Activated effector memory CD4-positive, alpha-beta T cell treated with anti-CD3 and anti-CD28 coated beads, Interleukin-2, amount 50 U/mL, for 16 hours (primary cell): Measurements from ENCODE around the gene SYVN1.
"Not testable (repeated sequence)": the region's sequence is repeated elsewhere in the genome, so short reads cannot be mapped to it uniquely, and the experiment has no call there.

Experiments used
- DNase-seq: peaks from one replicate; pipeline ENCODE4 v3.0.0-alpha.2; 2020

The SYVN1 gene

GRCh38 chr11:65150509-65151299 is 16.4 kb upstream of the SYVN1 start:
- no peak for DNase-seq

- not testable (repeated sequence) for DNase-seq
These were observed 15.8 kb upstream of the SYVN1 start for GRCh38 chr11:65150131-65150508.

DNA sequence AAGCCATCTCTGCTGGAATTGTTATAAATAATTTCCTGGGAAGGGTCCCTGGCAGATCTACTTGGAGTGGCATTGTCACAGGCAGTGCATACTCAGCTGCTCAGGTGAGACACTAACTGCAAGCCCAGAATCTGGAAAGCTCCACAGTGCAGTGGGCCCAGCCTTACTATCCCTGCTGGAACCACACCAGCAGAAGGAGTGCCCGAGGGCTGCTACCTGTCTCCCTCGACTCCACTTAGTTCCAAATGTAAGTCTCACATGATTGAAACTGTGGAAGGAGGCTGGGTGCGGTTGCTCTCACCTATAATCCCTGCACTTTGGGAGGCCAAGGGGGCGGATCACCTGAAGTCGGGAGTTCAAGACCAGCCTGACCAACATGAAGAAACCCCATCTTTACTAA is 14.3 kb upstream of the SYVN1 start:
- no peak for DNase-seq

DNA sequence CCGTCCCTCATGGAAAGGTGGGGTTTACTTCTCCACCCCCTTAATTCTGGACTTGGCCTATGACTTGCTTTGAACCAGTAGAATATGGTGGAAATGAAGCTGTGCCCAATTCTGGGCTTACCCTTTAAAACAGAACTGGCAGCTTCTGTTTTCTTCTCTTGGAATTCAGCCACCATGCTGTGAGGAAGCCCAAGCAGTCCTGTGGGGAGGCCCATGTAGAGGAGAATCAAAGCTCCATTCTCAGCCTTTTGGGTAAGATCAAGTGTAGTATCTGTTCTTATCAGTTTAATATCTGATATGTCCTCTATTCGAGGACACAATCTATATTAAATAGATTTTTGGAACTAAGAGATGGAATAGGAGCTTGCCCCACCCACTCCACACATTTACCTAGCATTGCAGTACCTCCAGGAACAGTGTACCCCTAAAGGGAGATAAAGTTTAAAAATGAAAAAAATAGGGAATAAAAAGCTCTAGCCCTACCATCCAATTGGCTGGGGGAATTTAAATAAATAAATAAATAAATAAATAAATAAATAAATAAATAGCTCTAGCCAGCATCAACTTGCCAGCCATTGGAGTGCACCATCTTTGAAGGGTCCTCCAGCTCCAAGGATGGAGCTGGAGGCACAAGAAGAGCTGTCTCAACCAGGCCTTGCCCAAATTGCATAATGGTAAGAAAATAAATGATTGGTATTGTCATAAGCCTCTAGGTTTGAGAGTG is 13.2 kb upstream of the SYVN1 start:
- DNase-seq, result no peak

- no peak for DNase-seq
These were observed 7.7 kb upstream of the SYVN1 start for GRCh38 chr11:65141896-65142494.

- DNase-seq, result no peak
These were observed 2.3 kb upstream of the SYVN1 start for GRCh38 chr11:65136515-65137096.

DNA sequence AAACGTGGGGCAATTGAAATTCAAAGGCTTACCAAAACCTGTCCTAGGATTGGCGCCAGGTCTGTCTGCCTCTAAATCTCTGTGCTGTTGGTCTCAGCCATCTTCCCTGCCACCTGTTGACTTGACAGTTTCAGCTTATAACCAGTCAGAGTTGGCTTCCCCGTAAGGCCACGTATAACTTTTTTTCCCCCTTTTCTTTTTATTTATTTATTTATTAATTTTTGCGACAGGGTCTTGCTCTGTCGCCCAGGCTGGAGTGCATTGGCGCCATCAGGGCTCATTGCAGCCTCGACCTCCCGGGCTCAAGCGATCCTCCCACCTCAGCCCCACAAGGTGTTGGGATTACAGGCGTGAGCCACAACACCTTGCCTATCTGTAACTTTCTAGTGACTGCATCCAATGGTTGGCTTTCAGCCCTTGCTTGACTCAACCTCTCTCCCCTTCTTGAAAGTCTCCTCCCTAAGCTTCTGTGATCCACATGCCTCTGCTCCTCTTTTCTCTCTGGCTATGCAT is 1.4 kb upstream of the SYVN1 start:
- no peak for DNase-seq

GRCh38 chr11:65134952-65135632 is 773 bp upstream of the SYVN1 start:
- DNase-seq, result peak; percentile 93

DNA sequence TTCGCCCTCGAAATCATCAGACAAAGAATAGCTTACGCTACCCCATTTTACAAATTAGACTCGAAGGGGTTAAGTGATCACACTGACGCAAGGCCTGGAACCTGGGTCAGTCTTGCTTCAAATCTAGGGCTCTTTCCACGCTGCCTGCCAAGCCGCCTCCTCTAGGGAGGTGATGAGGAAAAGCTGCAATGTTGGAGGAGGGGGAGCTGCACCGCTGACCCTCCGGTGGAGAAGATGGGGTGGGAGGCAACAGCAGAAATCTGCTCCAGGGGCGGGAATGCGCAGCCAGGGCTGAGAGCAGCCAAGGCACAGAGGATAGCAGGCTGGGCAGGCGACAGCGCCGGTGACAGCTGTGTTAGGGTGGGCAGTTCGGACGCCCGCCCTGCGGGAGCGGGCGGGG is 595 bp downstream of the SYVN1 start:
- no peak for DNase-seq

DNA sequence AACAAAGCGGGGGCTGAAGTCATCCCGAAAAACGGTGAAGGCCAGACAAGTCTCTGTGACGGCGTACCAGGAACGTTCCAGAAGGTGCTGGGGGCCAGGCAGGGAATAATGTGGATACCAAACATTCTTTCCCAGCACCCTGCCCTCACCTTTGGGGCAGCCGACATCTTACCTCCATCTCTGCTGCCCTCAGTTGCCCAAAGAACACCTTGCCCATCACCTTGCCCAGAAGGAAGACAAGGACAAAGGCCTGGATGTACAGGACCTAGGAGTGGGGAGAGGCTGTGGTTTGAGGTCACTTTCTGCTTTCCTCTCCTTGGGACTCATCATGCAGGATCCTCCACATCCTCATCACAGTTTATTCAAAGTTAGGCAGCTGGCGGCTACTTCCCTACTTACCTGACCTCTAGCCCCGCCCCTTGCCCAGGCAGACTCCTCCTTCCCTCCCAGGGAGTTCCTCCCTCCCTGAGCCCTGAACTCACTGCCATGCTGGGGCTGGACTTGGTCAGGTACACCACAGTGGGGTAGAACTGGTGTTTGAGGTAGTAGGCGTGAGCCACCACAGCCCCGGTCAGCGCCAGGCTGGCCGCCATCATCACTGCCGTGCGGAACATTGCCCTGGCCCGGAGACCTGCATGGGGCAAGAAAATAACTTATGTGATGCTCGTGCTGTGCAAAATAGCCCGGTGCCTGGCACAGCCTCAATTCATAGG is 1.2 kb downstream of the SYVN1 start:
- peak; percentile 85 for DNase-seq

DNA sequence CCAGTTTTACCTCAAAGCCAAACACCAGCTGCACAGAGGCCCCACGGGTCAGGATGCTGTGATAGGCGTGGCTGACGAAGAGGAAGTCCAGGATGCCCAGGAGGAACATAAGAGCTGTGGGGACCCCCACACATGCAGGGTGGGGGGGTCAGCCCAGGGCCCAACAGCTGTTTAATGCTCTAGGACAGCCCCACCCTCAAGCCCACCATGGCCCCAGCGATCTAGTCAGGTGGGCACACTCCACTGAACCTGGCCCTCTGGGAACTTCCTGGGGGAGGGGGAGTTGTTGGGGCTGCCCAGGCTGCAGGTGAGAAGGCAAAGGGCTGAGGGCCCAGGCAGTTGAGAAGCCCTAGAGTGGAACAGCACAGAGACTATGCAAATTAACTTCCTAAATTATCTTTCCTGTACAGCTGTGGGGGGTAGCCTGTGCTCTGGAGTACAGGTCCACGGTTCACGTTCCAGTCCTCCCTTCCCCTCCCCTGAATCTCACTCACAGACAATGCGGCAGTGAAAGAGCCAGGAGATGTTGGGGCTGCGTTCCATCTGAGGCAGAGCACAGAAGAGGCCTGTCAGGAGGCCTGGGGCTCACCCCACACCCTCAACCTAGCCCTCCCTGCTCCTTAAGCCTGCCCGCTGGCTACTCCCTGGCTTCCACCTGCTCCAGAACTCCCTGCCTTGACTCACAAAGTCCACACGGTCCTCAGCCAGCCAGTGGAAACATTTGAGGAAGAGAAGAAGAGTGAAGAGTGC is 1.9 kb downstream of the SYVN1 start:
- no peak for DNase-seq

- no peak for DNase-seq
These were observed 2.5 kb downstream of the SYVN1 start for GRCh38 chr11:65131895-65132237.

- no peak for DNase-seq
These were observed 2.9 kb downstream of the SYVN1 start for GRCh38 chr11:65131417-65131776.

GRCh38 chr11:65130631-65131416 is 3.5 kb downstream of the SYVN1 start:
- no peak for DNase-seq

GRCh38 chr11:65129649-65130441 is 4.5 kb downstream of the SYVN1 start:
- no peak for DNase-seq

- no peak for DNase-seq
These were observed 5.9 kb downstream of the SYVN1 start for GRCh38 chr11:65128182-65129145.

DNA sequence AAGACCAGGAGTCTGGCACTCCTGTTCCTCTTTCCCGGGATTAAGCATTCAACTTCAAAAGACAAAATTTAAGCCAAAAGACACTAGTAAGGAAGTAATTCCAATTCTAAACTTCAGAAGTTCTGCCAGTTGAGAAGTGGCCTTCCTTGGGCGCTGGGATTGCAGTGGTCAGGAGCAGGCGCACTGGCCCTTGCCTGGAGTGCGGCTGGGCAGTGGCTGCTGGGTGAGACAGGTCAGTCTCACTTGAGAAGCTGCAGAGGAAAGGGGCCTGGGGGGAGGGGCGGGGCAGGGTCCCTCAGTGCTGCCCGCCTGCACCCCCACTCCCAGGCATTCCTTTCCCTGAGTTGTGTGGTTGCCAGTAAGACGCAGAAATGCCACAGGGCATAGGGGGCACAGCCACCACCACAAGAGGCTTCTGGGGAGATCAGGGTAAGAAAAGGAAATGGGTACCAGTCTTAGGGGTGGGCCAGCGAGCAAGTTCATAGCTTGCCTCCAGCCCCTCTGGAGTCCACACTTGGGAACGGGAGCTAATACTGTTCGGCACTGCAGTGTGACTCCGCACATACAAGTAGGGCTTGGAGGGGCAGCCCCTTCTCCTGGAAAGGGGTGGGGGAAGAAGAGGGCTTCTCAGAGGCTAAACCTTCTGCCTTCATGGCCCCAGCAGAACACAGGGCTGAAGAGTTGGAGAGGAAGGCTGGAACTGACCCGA is 6.7 kb downstream of the SYVN1 start:
- DNase-seq, result no peak
